Keratinocyte (primary cell): ENCODE measurements around the gene HAP1. TPM values are rescaled to one million over a fixed set of nuclear protein-coding genes. Genes with fewer than 3 reads are reported as not detected.

Source experiments
- DNase-seq: peaks from one replicate; pipeline ENCODE4 v3.0.0-alpha.2; 2011; ENCODE audit warnings: low read depth, missing footprints, low spot score
- FAIRE-seq: peaks from 2 replicates; lab custom pipeline; 2011; peaks lifted over from hg19 to GRCh38; lab: Jason Lieb, UNC
- H2AFZ ChIP-seq: 2 replicates; pipeline ENCODE4 v1.6.0; 2012; ENCODE audit warnings: low read length, control low read depth, inconsistent platforms; ENCODE audit not compliant: control insufficient read depth
- H3K27ac ChIP-seq: 2 replicates; pipeline ENCODE4 v1.5.1; 2011; ENCODE audit warnings: low read length; ENCODE audit not compliant: control insufficient read depth, insufficient read depth
- H3K27me3 ChIP-seq: 3 replicates; pipeline ENCODE4 v1.6.0; 2011; ENCODE audit warnings: low read length; ENCODE audit not compliant: control insufficient read depth, insufficient read depth; ENCODE audit errors: extremely low read depth
- H3K36me3 ChIP-seq, 2 experiments: 2 replicates in 1 of 2; 3 replicates in 1 of 2; pipeline ENCODE4 v1.5.1; 2011; ENCODE audit warnings: low read length in 2 of 2, mild to moderate bottlenecking in 1 of 2; ENCODE audit not compliant: control insufficient read depth in 2 of 2, insufficient read depth in 2 of 2; ENCODE audit errors: extremely low read depth in 1 of 2
- H3K4me1 ChIP-seq: 3 replicates; pipeline ENCODE4 v1.5.1; 2011; ENCODE audit warnings: low read length; ENCODE audit not compliant: control insufficient read depth, insufficient read depth; ENCODE audit errors: extremely low read depth
- H3K4me2 ChIP-seq: 3 replicates; pipeline ENCODE4 v1.6.0; 2011; ENCODE audit warnings: low read depth, low read length; ENCODE audit not compliant: control insufficient read depth, insufficient read depth; ENCODE audit errors: extremely low read depth
- H3K4me3 ChIP-seq, 3 experiments: fragments of 200-600 bp in 1 of 3; sonication (generic) in 1 of 3; 2 replicates in 2 of 3; 3 replicates in 1 of 3; pipeline ENCODE4 v1.5.1; 2011 to 2016; ENCODE audit warnings: low read length in 3 of 3, mild to moderate bottlenecking in 3 of 3, control low read depth in 2 of 3, inconsistent platforms in 1 of 3, low read depth in 1 of 3, mixed read lengths in 1 of 3, mixed run types in 1 of 3, moderate library complexity in 1 of 3; ENCODE audit not compliant: control insufficient read depth in 2 of 3, insufficient read depth in 2 of 3; ENCODE audit errors: extremely low read depth in 1 of 3
- H3K79me2 ChIP-seq: 2 replicates; pipeline ENCODE4 v1.6.0; 2012; ENCODE audit warnings: low read length; ENCODE audit not compliant: control insufficient read depth, insufficient read depth
- H3K9ac ChIP-seq: 3 replicates; pipeline ENCODE4 v1.6.0; 2011; ENCODE audit warnings: low read length; ENCODE audit not compliant: control insufficient read depth, insufficient read depth; ENCODE audit errors: extremely low read depth
- H3K9me1 ChIP-seq: 3 replicates; pipeline ENCODE4 v1.6.0; 2011; ENCODE audit warnings: low read length; ENCODE audit not compliant: control insufficient read depth, insufficient read depth; ENCODE audit errors: extremely low read depth
- H3K9me3 ChIP-seq: 2 replicates; pipeline ENCODE4 v1.5.1; 2012; ENCODE audit warnings: low read depth, low read length; ENCODE audit not compliant: control insufficient read depth
- H4K20me1 ChIP-seq: 3 replicates; pipeline ENCODE4 v1.6.0; 2011; ENCODE audit warnings: low read length; ENCODE audit not compliant: control insufficient read depth, insufficient read depth; ENCODE audit errors: extremely low read depth
- EZH2 ChIP-seq: IDR thresholded peaks from one replicate; pipeline ENCODE4 v1.6.1; 2012; ENCODE audit warnings: inconsistent platforms, mild to moderate bottlenecking, low read length, moderate library complexity
- dilution Hi-C: fragments of 300-500 bp; cut with MboI; formaldehyde crosslinking; loops from one replicate; pipeline ENCODE4 v1.7.0; 2020; ENCODE audit warnings: low sequenced_read_pairs; ENCODE audit not compliant: extremely low pct_ligation_motif_present
- polyA plus RNA-seq, 5 experiments: library from polyadenylated mRNA; depleted of rRNA in 3 of 5; stranded (reverse) in 3 of 5; stranded (forward) in 1 of 5; unstranded in 1 of 5; fragments of >200 nt; gene quantifications; 1 replicate in 1 of 5; 2 replicates in 3 of 5; 3 replicates in 1 of 5; pipeline versions ENCODE4 v1.2.1 to v1.2.3, GENCODE V29; 2011 to 2012; ENCODE audit warnings: missing spikeins in 2 of 5, low read depth in 1 of 5, low replicate concordance in 1 of 5
- TF ChIP-seq, protein P1 (sequence below), 3 experiments: IDR thresholded peaks in 1 of 3; conservative IDR thresholded peaks in 1 of 3; optimal IDR thresholded peaks in 1 of 3; 2 replicates in 2 of 3; 3 replicates in 1 of 3; pipeline versions ENCODE3 to v1.5.1; 2011; ENCODE audit warnings: low read length in 3 of 3, mild to moderate bottlenecking in 3 of 3, moderate library complexity in 2 of 3, control low read depth in 1 of 3, inconsistent platforms in 1 of 3; ENCODE audit not compliant: insufficient read depth in 2 of 3; ENCODE audit errors: extremely low read depth in 1 of 3

Gene HAP1
- polyA plus RNA-seq, 1 donor (not counting 4 experiments of a cell fraction or from before 2014, with no cell fraction given): 1.6 TPM

GRCh38 chr17:41734949-41735313 is 488 bp upstream of the HAP1 start:
- Histone ChIP-seq H3K4me1 (peaks cover 30% of the 10 kb centered on the region), H3K9ac (peak overlapping the region; percentile 56), H3K9me3 (no peaks in the 10 kb centered on the region), H4K20me1 (no peaks in the 10 kb centered on the region), H3K36me3 (peaks cover 0 to 3% of the 10 kb centered on the region in 2 experiments), H3K27me3 (peaks cover 49% of the 10 kb centered on the region), H3K9me1 (no peaks in the 10 kb centered on the region), H3K4me3 (peak overlapping the region; percentile 54 to 70 (median 70)), H3K79me2 (no peaks in the 10 kb centered on the region), H2AFZ (peak overlapping the region; percentile 90), H3K27ac (no peak overlapping the region), H3K4me2 (peak overlapping the region; percentile 95)
- dilution Hi-C loops: no loop called here
- no peak for DNase-seq
- FAIRE-seq: no peak
- TF ChIP-seq, protein P1, sequence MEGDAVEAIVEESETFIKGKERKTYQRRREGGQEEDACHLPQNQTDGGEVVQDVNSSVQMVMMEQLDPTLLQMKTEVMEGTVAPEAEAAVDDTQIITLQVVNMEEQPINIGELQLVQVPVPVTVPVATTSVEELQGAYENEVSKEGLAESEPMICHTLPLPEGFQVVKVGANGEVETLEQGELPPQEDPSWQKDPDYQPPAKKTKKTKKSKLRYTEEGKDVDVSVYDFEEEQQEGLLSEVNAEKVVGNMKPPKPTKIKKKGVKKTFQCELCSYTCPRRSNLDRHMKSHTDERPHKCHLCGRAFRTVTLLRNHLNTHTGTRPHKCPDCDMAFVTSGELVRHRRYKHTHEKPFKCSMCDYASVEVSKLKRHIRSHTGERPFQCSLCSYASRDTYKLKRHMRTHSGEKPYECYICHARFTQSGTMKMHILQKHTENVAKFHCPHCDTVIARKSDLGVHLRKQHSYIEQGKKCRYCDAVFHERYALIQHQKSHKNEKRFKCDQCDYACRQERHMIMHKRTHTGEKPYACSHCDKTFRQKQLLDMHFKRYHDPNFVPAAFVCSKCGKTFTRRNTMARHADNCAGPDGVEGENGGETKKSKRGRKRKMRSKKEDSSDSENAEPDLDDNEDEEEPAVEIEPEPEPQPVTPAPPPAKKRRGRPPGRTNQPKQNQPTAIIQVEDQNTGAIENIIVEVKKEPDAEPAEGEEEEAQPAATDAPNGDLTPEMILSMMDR (optimal IDR thresholded peaks at IDR 0.05 in 1 of 3, IDR thresholded peaks at IDR 0.05 in 1 of 3, conservative IDR thresholded peaks at IDR 0.05 in 1 of 3; ENCODE audit: extremely low read depth in 1 of 3, insufficient read depth in 2 of 3, low read length in 3 of 3): no peak
- no peak for TF ChIP-seq EZH2

DNA sequence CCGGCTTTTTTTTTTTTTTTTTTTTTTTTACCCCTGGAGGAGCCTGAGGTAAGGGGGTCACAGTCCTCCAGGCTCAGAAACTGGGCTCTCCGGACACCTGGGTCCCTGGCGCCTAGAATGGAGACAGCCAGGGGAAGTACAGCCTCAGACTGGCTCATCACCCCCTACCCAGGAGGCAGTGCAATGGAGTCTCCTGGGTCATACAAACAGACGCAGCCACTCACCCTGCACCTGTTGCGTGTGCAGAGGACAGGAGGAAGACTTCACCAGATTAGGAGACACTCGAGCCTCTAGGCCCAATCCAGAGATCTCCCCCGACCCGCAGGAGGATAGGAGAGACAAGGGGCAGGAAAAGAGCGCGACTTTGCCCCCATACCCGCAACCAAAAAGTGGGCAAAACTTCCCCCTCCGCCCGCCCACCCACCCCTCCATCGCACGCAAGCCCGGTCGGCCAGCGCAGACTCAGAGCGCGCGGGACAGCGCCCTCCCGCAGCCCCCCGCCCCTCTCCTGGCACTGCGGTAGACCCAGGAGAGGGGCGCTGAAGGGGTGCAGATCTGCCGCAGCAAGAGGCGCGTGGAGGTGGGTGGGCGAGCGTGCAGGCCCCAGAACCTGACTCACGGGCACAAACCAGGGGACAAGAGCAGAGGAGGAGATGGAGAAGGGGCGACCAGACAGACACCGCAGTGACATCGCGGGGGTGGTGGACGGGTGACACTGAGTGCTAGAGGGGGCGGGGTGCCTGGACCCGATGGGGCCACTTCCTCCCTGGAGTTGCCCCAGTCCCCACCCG is 900 bp downstream of the HAP1 start:
- Histone ChIP-seq H3K4me2 (peak overlapping the region; percentile 95), H3K79me2 (no peaks in the 10 kb centered on the region), H3K9ac (no peak overlapping the region), H3K9me1 (no peaks in the 10 kb centered on the region), H4K20me1 (no peaks in the 10 kb centered on the region), H2AFZ (no peak overlapping the region), H3K9me3 (no peaks in the 10 kb centered on the region), H3K4me1 (peaks cover 16% of the 10 kb centered on the region), H3K27ac (no peak overlapping the region), H3K4me3 (peak overlapping the region; percentile 54 to 70 (median 70)), H3K36me3 (peaks cover 0 to 3% of the 10 kb centered on the region in 2 experiments), H3K27me3 (peaks cover 49% of the 10 kb centered on the region)
- dilution Hi-C loops: no loop called here
- TF ChIP-seq, protein P1 (optimal IDR thresholded peaks at IDR 0.05 in 1 of 3, IDR thresholded peaks at IDR 0.05 in 1 of 3, conservative IDR thresholded peaks at IDR 0.05 in 1 of 3; ENCODE audit: extremely low read depth in 1 of 3, insufficient read depth in 2 of 3, low read length in 3 of 3): no peak
- no peak for TF ChIP-seq EZH2
- FAIRE-seq (no peak), DNase-seq (no peak)
